Thymus (tissue), 14 donors: Measurements from ENCODE around the gene NR2F2. TPM values are rescaled to one million over a fixed set of nuclear protein-coding genes. Genes with fewer than 3 reads are reported as not detected.

Experiments used
- DNase-seq, 9 donors: peaks; one replicate each; pipeline ENCODE4 v3.0.0-alpha.2; 2013; ENCODE audit warnings: low spot score in 9 of 9, low read depth in 6 of 9, missing footprints in 1 of 9
- H3K27ac ChIP-seq, 2 donors: one replicate each; pipeline ENCODE4 v1.5.1; 2013; ENCODE audit warnings: control low read depth in 1 of 2, low read depth in 1 of 2, low read length in 1 of 2, mild to moderate bottlenecking in 1 of 2, moderate library complexity in 1 of 2
- H3K27me3 ChIP-seq, 2 donors: one replicate each; pipeline ENCODE4 v1.5.1; 2013; ENCODE audit warnings: low read length in 1 of 2; ENCODE audit not compliant: control insufficient read depth in 2 of 2, insufficient read depth in 1 of 2
- H3K36me3 ChIP-seq, 2 donors: one replicate each; pipeline ENCODE4 v1.5.1; 2013; ENCODE audit warnings: low read length in 1 of 2, mild to moderate bottlenecking in 1 of 2, moderate library complexity in 1 of 2; ENCODE audit not compliant: control insufficient read depth in 2 of 2, insufficient read depth in 2 of 2
- H3K4me1 ChIP-seq, 2 donors: one replicate each; pipeline ENCODE4 v1.5.1; 2013; ENCODE audit warnings: low read length in 2 of 2; ENCODE audit not compliant: control insufficient read depth in 2 of 2, insufficient read depth in 2 of 2
- H3K4me3 ChIP-seq, 2 donors: one replicate each; pipeline ENCODE4 v1.5.1; 2013; ENCODE audit warnings: low read length in 2 of 2, control low read depth in 1 of 2, mild to moderate bottlenecking in 1 of 2
- H3K9me3 ChIP-seq, 2 donors: one replicate each; pipeline ENCODE4 v1.5.1; 2013; ENCODE audit warnings: low read length in 1 of 2, mild to moderate bottlenecking in 1 of 2; ENCODE audit not compliant: control insufficient read depth in 2 of 2, insufficient read depth in 1 of 2
- WGBS: extraction: QIAGEN DNeasy Blood & Tissue Kit; methylation state at CpG from one replicate; pipeline ENCODE4 v1.1.7; 2013; 5-methylcytosine and 5-hydroxymethylcytosine counted together
- long read RNA-seq, 10 donors: transcript quantifications; one replicate each; lab custom pipeline, GENCODE V29; 2026
- polyA plus RNA-seq: library from polyadenylated mRNA; stranded (reverse); fragments of 200-250 nt; gene quantifications from one replicate; pipeline ENCODE4 v1.2.3, GENCODE V29; 2013
- total RNA-seq: library from RNA; stranded (reverse); fragments of 120-200 nt; gene quantifications from one replicate; pipeline ENCODE4 v1.2.4, GENCODE V29; 2013
- donor health status: healthy.

NR2F2 gene
- 2.0 TPM for total RNA-seq
- 11.9 TPM for polyA plus RNA-seq
- long read RNA-seq, donor 1, result 0 reads
- long read RNA-seq, donor 2, result 0 reads
- long read RNA-seq, donor 3, full-length matches to known transcripts, result 3 of 3 reads
- long read RNA-seq, donor 3, partial matches to known transcripts, result 0 of 3 reads
- long read RNA-seq, donor 3, other reads (novel, unspliced or antisense), result 0 of 3 reads
- long read RNA-seq, donor 4, full-length matches to known transcripts, result 1 of 1 reads
- long read RNA-seq, donor 4, partial matches to known transcripts, result 0 of 1 reads
- long read RNA-seq, donor 4, other reads (novel, unspliced or antisense), result 0 of 1 reads
- long read RNA-seq, donor 5, full-length matches to known transcripts, result 17 of 89 reads
- long read RNA-seq, donor 5, partial matches to known transcripts, result 72 of 89 reads
- long read RNA-seq, donor 5, other reads (novel, unspliced or antisense), result 0 of 89 reads
- long read RNA-seq, donor 6, full-length matches to known transcripts, result 8 of 8 reads
- long read RNA-seq, donor 6, partial matches to known transcripts, result 0 of 8 reads
- long read RNA-seq, donor 6, other reads (novel, unspliced or antisense), result 0 of 8 reads
- long read RNA-seq, donor 7, result 0 reads
- long read RNA-seq, donor 8, full-length matches to known transcripts, result 2 of 2 reads
- long read RNA-seq, donor 8, partial matches to known transcripts, result 0 of 2 reads
- long read RNA-seq, donor 8, other reads (novel, unspliced or antisense), result 0 of 2 reads
- long read RNA-seq, donor 9, partial matches to known transcripts, result 0 of 1 reads
- long read RNA-seq, donor 9, other reads (novel, unspliced or antisense), result 0 of 1 reads
- long read RNA-seq, donor 10, full-length matches to known transcripts, result 2 of 2 reads
- long read RNA-seq, donor 10, partial matches to known transcripts, result 0 of 2 reads
- long read RNA-seq, donor 10, other reads (novel, unspliced or antisense), result 0 of 2 reads

DNA sequence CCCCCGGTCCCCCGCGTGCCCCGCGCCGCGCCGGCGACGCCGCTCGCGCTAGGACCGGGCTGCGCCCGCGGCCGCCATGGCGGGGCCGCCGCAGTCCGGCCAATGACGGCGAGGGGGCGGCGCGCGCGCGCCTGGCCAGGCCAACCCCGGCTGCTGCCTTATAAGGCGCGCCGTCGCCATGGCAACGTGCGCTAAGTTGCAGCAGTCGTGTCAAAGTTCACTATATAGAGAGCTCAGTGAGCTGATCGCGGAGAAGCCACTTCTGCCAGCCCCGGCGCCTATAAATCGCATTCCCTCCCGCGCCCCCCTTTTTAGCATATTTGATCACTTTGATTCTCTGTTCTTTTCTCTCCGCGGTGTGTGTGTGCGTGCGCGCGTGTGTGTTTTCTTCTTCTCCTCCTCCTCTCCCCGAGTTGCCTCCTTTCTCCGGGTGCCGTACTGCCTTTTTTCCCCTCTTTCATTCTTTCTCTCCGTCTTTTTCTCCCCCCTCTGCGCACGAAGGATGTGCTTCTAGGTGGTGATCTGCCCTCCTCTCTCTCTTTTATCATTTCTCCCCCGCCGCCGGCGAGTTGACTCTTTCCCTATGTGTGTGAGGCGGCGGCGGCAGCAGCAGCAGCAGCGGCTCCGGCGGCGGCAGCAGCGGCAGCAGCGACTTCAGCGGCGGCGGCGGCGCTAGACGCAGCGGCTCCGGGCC is at the start of gene NR2F2:
Gene NR2F2 (plus strand): TSS at position 251 of the 694 bp plus-strand sequence. CDS start 1,406 bp downstream, outside the sequence.
- H3K9me3 ChIP-seq, result peaks cover 2 to 10% of the 10 kb centered on the region in 2 donors
- peak within 1 kb of the TSS; percentile 36 to 47 for H3K27ac ChIP-seq
- 2% methylated on average over 78 of the region's 78 CpGs for WGBS
- peak; percentile 54 to 91 (median 77) for DNase-seq
- peaks cover 94 to 95% of the 10 kb centered on the region in 2 donors for H3K27me3 ChIP-seq
- no peaks in the 10 kb centered on the region for H3K36me3 ChIP-seq
- H3K4me3 ChIP-seq, result peak within 1 kb of the TSS; percentile 47 to 50
- H3K4me1 ChIP-seq, result peaks cover 2 to 9% of the 10 kb centered on the region in 2 donors

DNA sequence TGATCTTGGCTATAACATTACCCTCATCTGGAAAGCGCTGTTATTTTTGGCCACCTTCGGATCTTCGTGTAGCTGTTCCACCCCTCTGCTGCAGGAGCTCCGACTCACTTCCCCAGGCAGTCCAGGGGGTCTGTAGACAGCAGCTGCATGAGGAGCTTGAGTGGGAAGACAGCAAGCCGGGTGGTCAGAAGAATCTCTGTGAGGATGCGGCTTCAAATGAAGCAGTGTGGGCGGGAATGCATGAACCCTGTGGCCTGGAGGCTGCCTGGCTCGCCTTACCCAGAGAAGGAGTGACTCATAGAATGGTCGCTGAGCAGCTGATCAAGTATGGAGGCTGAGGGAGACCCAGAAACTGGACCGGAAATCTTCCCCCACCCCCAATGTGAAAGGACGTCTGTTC is 45.2 kb upstream of the NR2F2 start:
- Histone ChIP-seq H3K4me1 (no peaks in the 10 kb centered on the region), H3K4me3 (no peak overlapping the region), H3K27ac (no peak overlapping the region), H3K27me3 (no peaks in the 10 kb centered on the region), H3K9me3 (no peaks in the 10 kb centered on the region), H3K36me3 (no peaks in the 10 kb centered on the region)
- whole genome bisulfite sequencing, result 66% methylated on average over 11 of the region's 11 CpGs
- no peak for DNase-seq

DNA sequence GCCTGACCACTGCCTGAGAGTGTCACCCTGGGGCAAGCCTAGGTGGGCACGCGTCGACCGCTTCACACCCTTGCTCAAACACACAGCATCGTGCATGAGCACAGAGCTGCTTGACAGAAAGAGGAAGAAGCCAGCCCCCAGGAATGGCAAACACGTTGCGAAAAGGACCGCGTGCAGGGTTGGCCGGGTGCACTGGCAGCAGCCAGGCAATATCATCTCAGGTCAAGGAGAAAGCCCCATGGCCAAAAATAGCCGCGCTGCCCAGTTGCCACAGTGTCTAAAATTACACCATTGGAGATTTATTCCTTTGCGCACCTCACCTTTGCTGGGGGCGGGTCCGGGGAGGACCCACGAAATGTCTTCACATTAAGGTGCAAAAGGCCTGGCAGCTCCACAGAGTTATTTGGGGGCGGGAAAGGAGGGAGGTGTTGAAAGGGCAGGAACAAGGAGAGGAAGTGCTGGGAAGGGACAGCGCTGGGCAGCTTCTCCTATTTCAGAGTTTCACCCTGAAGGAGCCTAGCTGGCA is 44.7 kb upstream of the NR2F2 start:
- DNase-seq, result no peak
- H3K9me3 ChIP-seq, result no peaks in the 10 kb centered on the region
- H3K27me3 ChIP-seq, result no peaks in the 10 kb centered on the region
- H3K4me3 ChIP-seq, result no peak overlapping the region
- no peak overlapping the region for H3K27ac ChIP-seq
- 52% methylated on average over 18 of the region's 18 CpGs for WGBS
- H3K36me3 ChIP-seq, result no peaks in the 10 kb centered on the region
- no peaks in the 10 kb centered on the region for H3K4me1 ChIP-seq

DNA sequence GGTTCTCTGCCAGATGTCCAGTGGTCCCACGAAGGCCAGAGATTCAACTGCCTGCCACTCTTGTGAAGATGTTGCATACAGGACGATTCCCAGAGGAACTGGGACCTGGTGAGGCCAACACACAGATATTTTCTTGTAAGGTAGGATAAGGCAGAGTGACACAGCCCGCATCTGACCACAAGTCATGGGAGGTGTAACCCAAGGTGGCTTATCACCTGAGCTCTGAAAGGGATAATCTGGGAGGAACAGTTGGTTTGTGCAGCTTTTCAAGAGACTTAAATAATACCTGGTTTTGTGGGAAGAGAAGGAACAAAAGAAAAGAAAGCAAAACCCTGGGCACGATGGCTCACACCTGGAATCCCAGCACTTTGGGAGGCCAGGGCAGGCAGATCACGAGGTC is 39.8 kb upstream of the NR2F2 start:
- no peaks in the 10 kb centered on the region for H3K9me3 ChIP-seq
- H3K4me1 ChIP-seq, result no peaks in the 10 kb centered on the region
- no peaks in the 10 kb centered on the region for H3K27me3 ChIP-seq
- DNase-seq, result no peak
- 74% methylated on average over 5 of the region's 5 CpGs for WGBS
- H3K4me3 ChIP-seq, result no peak overlapping the region
- H3K27ac ChIP-seq, result no peak overlapping the region
- H3K36me3 ChIP-seq, result no peaks in the 10 kb centered on the region

DNA sequence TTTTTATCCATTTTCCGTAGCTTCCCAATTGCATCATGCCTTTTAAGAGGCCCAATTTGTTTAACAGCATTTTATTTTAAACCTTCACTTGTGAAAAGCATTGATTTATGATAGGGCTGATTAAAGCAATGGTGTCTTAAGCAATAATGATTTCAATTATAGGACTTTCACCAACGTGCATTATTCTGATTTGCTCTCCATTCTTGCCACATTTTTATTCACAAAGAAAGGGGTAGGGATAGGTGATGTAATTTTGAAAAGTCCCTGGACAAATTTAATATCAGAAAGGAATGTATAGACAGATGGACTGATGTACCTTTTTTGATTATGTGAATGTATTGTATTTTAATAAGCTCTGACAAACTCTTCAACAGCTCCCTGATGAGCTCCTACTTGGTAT is 37.9 kb upstream of the NR2F2 start:
- Histone ChIP-seq H3K9me3 (no peaks in the 10 kb centered on the region), H3K27me3 (no peaks in the 10 kb centered on the region), H3K36me3 (no peaks in the 10 kb centered on the region), H3K27ac (no peak overlapping the region), H3K4me1 (no peaks in the 10 kb centered on the region), H3K4me3 (no peak overlapping the region)
- 79% methylated on average over 2 of the region's 2 CpGs for WGBS
- no peak for DNase-seq

DNA sequence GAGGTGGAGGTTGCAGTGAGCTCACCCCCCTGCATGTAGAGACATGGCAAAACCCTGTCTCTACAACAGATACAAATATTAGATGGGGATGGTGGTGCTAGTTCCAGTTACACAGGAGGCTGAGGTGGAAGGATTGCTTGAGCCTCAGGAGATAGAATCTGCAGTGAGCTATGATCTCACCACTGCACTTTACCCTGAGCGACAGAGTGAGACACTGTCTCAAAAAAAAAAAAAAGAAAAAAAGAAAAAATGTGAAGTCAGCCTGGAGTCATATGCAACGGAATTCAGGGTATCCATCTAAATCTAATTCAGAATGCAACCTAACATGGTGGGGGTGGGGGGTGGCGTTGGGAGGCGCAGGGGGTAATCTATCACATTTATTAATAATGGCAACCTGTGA is 37.1 kb upstream of the NR2F2 start:
- Histone ChIP-seq H3K27me3 (no peaks in the 10 kb centered on the region), H3K36me3 (no peaks in the 10 kb centered on the region), H3K4me1 (no peaks in the 10 kb centered on the region), H3K4me3 (no peak overlapping the region), H3K27ac (no peak overlapping the region), H3K9me3 (no peaks in the 10 kb centered on the region)
- DNase-seq, result no peak
- WGBS, result 85% methylated on average over 4 of the region's 4 CpGs

DNA sequence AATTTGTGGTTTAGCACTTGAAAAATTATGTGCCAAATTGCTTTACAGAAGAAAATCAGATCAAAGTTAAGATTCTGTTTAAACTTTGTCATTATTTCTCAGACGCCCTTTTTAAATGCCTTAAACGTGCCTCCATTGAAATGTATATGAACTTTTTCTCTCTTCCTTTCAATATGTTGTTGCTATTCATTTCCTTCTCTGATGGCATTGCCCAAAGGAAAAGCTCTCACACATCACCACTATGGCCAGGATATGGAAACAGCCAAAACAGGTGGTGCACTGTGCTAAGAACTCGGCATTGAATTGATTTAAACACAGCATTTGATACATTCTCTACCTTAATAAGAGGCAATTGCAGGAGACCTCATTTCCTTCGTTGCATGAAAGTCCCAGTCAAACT is 35.7 kb upstream of the NR2F2 start:
- H3K4me1 ChIP-seq, result no peaks in the 10 kb centered on the region
- DNase-seq, result no peak
- 58% methylated on average over 4 of the region's 4 CpGs for WGBS

DNA sequence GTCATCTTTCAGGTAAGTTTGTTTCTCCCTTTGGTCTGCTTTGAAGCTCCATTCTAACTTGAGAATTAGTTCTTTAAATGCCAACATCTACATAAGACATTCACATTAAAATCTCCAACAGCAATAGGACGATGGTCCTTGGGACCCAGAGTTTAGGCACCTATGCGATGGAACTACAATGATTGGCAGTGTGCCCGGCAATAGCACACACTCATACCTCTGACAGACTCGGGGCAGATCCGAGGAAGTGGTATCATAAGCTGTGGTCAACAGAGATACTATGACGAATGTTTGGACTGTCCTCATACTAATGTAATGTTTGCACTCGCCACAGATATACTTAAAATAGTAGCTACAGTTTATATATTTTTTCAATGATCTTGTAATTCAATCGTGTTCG is 34.2 kb upstream of the NR2F2 start:
- Histone ChIP-seq H3K27ac (no peak overlapping the region), H3K4me1 (no peaks in the 10 kb centered on the region), H3K36me3 (no peaks in the 10 kb centered on the region), H3K27me3 (no peaks in the 10 kb centered on the region), H3K4me3 (no peak overlapping the region), H3K9me3 (no peaks in the 10 kb centered on the region)
- DNase-seq, result no peak
- WGBS, result 88% methylated on average over 9 of the region's 9 CpGs

More for the DNA sequence above, 35.7 kb upstream of the NR2F2 start:
- Histone ChIP-seq H3K9me3 (no peaks in the 10 kb centered on the region), H3K27me3 (no peaks in the 10 kb centered on the region), H3K27ac (no peak overlapping the region), H3K36me3 (no peaks in the 10 kb centered on the region), H3K4me3 (no peak overlapping the region)
